ENCODE results near the gene CRTC1. TPM values are rescaled to one million over a fixed set of nuclear protein-coding genes. Genes with fewer than 3 reads are reported as not detected.

Gene CRTC1
- total RNA-seq, 4 donors from 2014 or later, result 1.8 to 3.6 (median 2.1) TPM

DNA sequence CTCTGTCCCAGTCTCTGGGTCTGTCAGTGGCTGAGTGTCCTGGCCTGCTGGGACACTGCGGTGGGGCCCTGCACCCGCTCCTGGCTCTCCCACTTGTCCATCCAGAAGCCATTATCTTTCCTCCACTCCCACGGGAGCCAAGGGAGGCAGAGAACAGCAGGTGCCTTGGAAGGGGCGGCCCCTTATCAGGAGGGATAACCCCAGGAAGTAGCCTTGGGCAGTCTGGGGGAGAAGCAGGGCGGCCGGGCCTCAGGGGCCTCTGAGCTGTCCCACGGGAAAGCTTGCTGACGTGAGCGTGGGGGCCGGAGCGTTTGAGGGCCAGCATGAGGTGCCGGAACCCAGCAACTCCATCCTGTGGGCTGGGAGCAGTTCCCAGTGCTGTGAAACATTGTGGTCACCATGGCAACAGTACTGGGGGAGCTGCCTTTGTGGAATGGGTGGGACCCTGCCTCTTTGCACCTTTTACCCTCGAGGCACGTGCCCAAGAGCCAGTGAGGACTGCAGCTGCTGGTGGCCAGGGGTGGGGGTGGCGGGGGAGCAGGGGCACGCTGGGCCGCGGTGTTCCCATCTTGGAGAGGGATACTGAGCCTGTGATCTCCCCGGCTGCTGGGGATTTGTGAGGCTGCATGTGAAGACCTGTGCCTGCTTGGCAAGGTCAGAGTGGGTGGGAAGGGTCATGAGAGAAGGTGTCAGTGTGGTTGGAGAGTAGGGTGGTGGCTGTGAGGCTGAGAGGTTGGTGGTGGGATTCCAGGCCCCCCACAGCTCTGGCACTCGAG lies 25.7 kb upstream of the CRTC1 start:
- TF ChIP-seq, protein P1, sequence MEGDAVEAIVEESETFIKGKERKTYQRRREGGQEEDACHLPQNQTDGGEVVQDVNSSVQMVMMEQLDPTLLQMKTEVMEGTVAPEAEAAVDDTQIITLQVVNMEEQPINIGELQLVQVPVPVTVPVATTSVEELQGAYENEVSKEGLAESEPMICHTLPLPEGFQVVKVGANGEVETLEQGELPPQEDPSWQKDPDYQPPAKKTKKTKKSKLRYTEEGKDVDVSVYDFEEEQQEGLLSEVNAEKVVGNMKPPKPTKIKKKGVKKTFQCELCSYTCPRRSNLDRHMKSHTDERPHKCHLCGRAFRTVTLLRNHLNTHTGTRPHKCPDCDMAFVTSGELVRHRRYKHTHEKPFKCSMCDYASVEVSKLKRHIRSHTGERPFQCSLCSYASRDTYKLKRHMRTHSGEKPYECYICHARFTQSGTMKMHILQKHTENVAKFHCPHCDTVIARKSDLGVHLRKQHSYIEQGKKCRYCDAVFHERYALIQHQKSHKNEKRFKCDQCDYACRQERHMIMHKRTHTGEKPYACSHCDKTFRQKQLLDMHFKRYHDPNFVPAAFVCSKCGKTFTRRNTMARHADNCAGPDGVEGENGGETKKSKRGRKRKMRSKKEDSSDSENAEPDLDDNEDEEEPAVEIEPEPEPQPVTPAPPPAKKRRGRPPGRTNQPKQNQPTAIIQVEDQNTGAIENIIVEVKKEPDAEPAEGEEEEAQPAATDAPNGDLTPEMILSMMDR (IDR thresholded peaks at IDR 0.05), result no peak
- no peak for TF ChIP-seq POLR2A (IDR thresholded peaks at IDR 0.05)
- no peak for DNase-seq
- H3K36me3 ChIP-seq, result no peaks in the 10 kb centered on the region
- H3K27ac ChIP-seq, result peak overlapping the region; percentile 65 to 87 (median 80)
- H3K4me3 ChIP-seq, result peak overlapping the region in 1 of 4 donors; percentile 4
- no peaks in the 10 kb centered on the region for H3K9me3 ChIP-seq
- no peaks in the 10 kb centered on the region for H3K27me3 ChIP-seq
- peaks cover 6 to 60% (median 31%) of the 10 kb centered on the region in 3 donors for H3K4me1 ChIP-seq
- intact Hi-C loops (cut with DNase I), result no loop called here
- WGBS, 2 donors, result 28 to 32% methylated on average over 2 to 6 of the region's 20 CpGs

DNA sequence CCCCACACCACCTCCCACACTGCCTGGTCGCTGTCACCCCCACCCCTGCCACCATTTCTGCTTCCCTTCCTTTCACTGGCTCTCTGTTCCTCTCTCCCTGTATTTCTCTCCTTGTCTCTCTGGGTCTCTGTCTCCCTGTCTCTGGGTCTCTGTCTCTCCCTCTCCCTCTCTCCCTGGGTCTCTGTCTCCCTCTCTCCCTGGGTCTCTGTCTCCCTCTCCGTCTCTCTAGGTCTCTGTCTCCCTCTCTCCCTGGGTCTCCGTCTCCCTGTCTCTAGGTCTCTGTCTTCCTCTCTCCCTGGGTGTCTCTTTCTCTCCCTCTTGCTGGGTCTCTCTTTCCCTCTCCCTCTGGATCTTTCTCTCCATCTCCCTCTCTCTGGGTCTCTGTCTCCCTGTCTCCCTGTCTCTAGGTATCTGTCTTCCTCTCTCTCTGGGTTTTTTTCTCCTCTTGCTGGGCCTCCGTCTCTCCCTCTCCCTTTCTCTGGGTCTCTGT lies 25.1 kb upstream of the CRTC1 start:
- WGBS, 2 donors, result 78 to 87% methylated on average over 4 of the region's 4 CpGs
- TF ChIP-seq POLR2A (IDR thresholded peaks at IDR 0.05), result no peak
- TF ChIP-seq, protein P1 (IDR thresholded peaks at IDR 0.05), result no peak
- Histone ChIP-seq H3K4me1 (peaks cover 6 to 67% (median 31%) of the 10 kb centered on the region in 3 donors), H3K9me3 (no peaks in the 10 kb centered on the region), H3K27ac (peak overlapping the region; percentile 65 to 93 (median 81)), H3K27me3 (no peaks in the 10 kb centered on the region), H3K36me3 (no peaks in the 10 kb centered on the region), H3K4me3 (no peak overlapping the region)
- no peak for DNase-seq
- intact Hi-C loops (cut with DNase I), result no loop called here

DNA sequence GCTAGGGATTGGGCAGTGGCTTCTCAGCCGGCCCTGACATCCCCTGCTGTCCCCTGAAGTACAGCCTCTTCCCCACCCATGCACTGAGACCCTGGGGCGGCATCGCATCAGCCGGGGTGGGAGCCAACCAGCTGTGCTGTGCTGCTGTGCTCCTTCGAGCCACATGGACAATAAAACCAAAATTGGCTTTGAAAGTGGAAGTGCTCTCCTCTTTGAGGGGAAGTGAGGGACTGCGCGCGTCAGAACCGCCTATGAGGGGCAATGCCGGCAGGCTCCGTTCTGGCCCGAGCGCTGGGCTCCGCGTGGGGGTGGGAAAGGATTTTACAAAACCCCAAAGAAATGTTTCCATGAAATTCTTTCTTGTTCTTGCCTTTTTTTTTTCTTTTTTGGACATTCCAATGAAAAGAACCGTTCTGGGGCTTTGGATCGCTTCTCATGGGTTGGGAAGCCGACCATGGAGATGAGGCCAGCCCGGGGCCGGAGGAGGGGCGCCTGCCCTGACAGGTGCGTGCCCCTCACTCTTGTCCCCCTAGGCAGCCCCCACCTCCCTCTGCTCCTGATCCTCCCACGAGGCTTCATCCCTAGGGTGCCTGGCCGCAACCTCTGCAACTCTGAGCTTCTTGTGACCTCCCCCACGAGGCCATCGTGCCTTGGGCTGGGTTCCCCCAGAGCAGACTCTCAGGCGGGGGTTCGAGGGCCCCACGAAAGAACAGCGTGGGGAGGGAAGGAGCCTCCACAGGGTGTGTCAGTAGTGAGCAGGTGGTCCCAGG lies 24.0 kb upstream of the CRTC1 start:
- DNase-seq, result no peak
- Histone ChIP-seq H3K4me1 (peaks cover 6 to 75% (median 31%) of the 10 kb centered on the region in 3 donors), H3K36me3 (peaks cover 0 to 4% (median 0%) of the 10 kb centered on the region in 3 donors), H3K4me3 (peak overlapping the region in 1 of 4 donors; percentile 19), H3K9me3 (no peaks in the 10 kb centered on the region), H3K27me3 (no peaks in the 10 kb centered on the region), H3K27ac (peak overlapping the region; percentile 65 to 93 (median 81))
- intact Hi-C loops (cut with DNase I), result no loop called here
- TF ChIP-seq, protein P1 (IDR thresholded peaks at IDR 0.05), result no peak
- TF ChIP-seq POLR2A (IDR thresholded peaks at IDR 0.05), result no peak
- 46 to 81% methylated on average over 19 to 20 of the region's 30 CpGs for WGBS, 2 donors

DNA sequence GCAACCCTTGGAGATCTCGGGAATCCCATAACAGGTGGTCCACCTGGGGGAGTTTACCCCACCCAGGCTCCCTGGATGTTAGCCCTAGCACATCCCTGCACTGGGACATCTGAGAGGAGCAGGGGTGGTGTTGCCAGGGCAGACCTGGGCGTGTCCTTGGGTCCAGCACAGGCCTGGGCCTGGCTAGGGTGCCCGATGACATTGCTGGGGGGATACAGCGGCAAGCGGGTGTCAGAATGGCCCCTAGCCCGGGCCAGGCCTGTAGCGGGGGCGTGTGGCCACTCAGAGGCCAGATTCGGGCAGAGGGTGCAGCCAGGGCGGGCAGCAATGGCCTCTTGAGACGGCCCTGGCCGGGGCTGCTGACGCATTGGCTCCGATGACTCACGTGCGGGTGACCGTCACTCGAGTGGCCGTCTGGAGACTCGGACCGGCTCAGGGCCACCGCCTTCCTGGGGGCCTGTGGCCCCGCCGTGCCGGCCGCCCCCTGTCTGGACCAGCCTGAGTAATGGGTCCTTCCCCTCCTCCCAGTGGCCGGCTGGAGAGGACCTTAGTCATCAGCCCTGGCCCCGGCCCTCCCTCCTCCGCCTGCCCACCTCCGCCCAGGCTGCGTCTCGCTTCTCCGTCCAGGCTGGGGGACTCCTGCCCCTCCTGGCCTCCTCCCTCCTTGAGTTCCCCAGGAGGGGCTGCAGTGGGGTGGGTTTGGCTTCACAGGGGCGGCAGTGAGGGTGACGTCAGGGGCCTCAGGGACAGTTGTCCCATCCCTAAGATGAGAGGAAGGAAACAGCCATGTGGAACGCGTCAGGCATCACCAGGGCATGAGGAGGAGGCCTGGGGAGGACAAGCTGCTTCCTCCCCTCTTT lies 23.2 kb upstream of the CRTC1 start:
- H3K27me3 ChIP-seq, result no peaks in the 10 kb centered on the region
- TF ChIP-seq POLR2A (IDR thresholded peaks at IDR 0.05), result no peak
- TF ChIP-seq, protein P1 (IDR thresholded peaks at IDR 0.05), result no peak
- peak overlapping the region; percentile 65 to 93 (median 81) for H3K27ac ChIP-seq
- intact Hi-C loops (cut with DNase I), result no loop called here
- peaks cover 6 to 75% (median 31%) of the 10 kb centered on the region in 3 donors for H3K4me1 ChIP-seq
- H3K4me3 ChIP-seq, result peak overlapping the region in 1 of 4 donors; percentile 19
- H3K36me3 ChIP-seq, result peaks cover 0 to 13% (median 0%) of the 10 kb centered on the region in 3 donors
- H3K9me3 ChIP-seq, result no peaks in the 10 kb centered on the region
- DNase-seq, result no peak
- 67 to 86% methylated on average over 1 to 21 of the region's 37 CpGs for WGBS, 2 donors
